Activated CD8-positive, alpha-beta memory T cell treated with anti-CD3 and anti-CD28 coated beads for 1 hour (primary cell): ENCODE data around the gene RYR3.

Experiments
- DNase-seq, 2 donors: peaks; one replicate each; pipeline ENCODE4 v3.0.0-alpha.2; 2020; ENCODE audit warnings: low read depth in 1 of 2; ENCODE audit errors: extremely low read depth in 1 of 2

Gene RYR3

GRCh38 chr15:33378866-33379480, 68.2 kb downstream of the RYR3 start:
- DNase-seq, result no peak

- no peak for DNase-seq
Measured at GRCh38 chr15:33380406-33380805, 69.6 kb downstream of the RYR3 start.

DNA sequence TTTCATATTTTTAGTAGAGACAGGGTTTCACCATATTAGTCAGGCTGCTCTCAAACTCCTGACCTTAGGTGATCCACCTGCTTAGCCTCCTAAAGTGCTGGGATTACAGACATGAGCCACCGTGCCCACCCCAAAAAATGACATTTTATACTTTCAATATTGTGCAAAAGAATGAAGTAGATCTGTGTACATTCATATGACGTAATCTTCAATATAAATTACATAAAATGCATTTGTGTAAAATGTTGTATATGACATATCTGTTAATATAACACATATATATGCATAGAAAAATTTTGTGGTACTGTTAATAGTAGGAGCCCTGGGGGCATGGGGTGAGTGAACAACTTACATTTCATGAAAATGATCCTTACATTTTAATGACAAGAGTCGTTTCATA, 71.7 kb downstream of the RYR3 start:
- DNase-seq, result no peak

GRCh38 chr15:33384307-33384706, 73.5 kb downstream of the RYR3 start:
- DNase-seq, result no peak

DNA sequence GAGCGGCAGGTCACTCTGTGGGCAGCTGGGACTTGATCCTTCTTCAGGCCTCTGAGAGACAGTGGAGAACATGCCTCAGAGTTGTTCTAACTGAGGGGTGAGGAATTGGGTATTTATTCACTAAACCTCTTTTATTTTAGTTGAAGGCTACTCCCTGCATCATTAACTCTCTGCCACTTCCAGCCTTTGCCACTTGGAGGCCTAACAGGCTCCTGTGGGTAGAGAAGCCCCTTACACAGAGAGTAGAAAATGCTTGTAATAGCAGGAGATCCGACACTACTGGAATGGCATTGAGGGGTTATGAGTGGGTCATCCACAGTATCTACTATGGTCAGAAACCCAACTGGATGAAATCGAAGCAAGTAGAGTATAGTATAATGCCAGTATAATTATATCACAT, 81.7 kb downstream of the RYR3 start:
- no peak for DNase-seq

GRCh38 chr15:33393546-33393945, 82.8 kb downstream of the RYR3 start:
- no peak for DNase-seq

GRCh38 chr15:33395321-33395720, 84.6 kb downstream of the RYR3 start:
- no peak for DNase-seq

- DNase-seq, result no peak
Measured at GRCh38 chr15:33395846-33396245, 85.1 kb downstream of the RYR3 start.

DNA sequence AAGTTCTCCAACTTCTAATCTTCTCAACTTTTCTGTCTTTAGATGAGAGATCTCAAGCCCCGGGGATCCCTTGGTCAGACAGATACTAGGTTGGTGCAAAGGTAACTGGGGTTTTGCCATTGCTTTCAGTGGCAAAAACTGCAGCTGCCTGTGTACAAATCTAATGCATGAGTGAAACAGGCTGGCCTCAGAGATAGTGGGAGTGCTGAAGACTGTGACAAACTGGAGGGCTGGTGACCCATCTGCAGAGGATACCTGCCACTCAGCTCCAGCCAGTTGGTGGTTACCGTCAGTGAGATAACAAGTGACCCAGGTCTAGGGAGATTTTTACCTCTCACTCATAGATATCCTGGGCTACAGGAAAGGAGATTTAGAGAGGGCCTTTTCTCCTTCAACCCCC, 85.7 kb downstream of the RYR3 start:
- no peak for DNase-seq

GRCh38 chr15:33398555-33398954, 87.8 kb downstream of the RYR3 start:
- DNase-seq, result no peak

DNA sequence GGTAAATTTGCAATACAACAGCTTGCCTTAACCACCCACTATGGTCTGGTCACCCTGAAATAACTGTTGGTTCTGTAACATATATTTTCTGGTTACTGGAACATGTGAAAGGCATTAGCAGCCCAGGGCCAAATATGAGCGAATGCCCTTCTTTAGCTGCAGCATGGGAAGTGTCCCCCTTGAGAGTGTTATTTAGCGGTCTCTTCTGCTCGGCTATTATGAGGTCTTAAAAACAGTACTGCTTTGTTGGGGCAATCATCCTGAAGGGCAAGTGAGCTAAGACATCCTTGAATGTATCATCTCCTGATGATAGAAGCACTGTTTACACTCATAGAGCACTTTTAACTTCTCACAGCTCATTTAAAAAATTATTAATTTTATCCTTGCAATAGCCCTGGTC, 90.2 kb downstream of the RYR3 start:
- no peak for DNase-seq

DNA sequence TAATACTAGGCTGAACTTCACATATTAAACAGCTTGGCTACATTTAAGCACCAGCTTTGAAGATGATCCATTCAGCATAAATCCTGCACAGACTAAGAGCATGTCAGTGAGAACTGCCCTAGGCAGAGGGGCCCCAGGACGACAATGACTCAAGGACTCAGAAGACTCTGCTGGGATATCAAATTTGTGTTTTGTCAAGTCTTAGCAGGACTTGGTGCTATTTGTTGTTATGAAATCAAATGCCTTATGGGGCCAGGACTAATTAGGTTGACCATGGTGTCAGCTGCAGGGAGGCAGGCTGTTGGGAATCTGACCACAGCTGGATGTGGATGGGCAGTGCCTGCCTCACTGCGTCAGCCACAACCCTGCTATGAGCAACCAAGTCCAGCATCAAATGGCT, 91.8 kb downstream of the RYR3 start:
- DNase-seq, result no peak

GRCh38 chr15:33405096-33405495, 94.3 kb downstream of the RYR3 start:
- no peak for DNase-seq

DNA sequence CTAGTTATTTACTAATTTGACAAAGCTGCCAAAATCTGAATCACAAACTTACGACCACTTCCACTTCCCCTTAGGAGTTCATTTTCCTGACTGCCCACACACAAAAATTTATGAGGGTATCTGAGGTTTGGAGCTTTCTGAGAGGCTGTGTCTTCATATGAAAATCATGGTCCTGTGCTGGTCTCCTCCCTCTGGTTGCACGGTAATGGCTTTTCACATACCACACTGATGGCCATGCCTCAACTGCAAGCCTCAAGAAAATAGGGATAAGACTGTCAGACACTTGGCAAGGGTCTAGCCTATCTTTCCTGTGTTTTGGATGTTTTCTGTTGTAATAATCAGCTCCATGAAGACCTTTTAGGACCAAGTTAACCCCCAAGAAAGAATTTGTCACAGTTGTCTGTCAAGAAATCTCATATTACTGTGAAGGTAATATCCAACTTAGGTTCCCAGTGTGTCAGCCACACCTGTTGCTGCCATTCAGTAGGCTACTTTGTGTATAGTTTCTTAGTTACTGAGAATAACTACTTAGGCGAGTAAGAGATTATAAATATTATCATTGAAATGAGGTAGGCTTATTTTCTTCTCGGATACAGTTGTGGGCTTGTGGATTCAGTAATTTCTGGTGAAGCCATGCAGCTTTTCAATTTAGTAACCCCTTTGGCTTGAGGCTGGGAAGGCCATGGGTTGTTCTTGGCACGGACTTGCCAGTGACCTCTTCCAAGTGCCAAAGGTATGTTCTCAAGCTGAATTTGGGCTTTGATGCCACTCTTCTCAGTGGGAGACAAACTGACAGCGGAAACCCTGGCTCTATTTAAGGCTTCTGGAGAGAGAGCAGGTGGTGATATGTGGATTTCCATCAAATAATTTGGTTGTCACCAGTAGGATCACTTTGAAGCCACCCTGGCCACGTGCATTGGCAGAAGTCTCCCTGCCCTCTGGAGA, 101.1 kb downstream of the RYR3 start:
- DNase-seq, result no peak

DNA sequence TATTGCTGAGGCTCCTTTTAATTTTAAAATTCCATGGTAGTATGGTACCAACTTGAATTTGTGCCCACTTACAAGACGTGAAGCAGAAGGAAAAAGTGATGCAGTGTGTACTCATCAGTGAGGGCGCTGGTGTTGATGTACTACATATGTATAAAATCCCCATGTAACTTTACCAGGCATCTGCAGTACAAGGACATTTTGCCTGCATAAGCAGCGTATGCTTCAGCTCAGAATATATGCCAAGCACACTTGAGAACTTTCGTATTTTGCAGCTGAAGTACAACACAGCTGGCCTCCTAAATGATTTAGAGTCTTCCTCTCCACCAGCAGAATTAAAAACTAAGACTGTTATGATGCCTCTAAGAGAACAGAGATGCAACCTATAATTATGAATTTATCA, 108.9 kb downstream of the RYR3 start:
- DNase-seq, result no peak

- DNase-seq, result no peak
Measured at GRCh38 chr15:33424025-33424424, 113.3 kb downstream of the RYR3 start.

- DNase-seq, result no peak
Measured at GRCh38 chr15:33425142-33425541, 114.4 kb downstream of the RYR3 start.

- DNase-seq, result no peak
Measured at GRCh38 chr15:33430577-33430976, 119.8 kb downstream of the RYR3 start.

DNA sequence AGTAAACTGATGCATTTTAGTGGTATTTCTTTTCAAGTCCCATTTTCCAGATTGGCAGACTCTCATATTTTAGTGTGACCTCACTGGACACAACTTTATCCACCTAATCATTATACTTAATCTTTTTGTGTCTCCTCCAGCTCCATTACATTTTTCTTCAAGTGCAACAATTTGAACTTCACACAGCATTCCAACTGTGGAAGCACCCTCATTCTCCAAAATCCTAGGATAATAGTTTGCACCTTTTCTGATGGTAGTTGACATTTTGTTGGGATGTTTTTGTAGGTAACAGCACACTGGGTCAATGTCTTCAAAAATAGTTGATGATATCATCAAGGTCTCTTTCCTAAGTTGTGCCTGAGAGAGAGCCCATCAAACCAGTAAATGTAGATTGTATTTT, 123.1 kb downstream of the RYR3 start:
- DNase-seq, result no peak

- no peak for DNase-seq
Measured at GRCh38 chr15:33438396-33438795, 127.6 kb downstream of the RYR3 start.

DNA sequence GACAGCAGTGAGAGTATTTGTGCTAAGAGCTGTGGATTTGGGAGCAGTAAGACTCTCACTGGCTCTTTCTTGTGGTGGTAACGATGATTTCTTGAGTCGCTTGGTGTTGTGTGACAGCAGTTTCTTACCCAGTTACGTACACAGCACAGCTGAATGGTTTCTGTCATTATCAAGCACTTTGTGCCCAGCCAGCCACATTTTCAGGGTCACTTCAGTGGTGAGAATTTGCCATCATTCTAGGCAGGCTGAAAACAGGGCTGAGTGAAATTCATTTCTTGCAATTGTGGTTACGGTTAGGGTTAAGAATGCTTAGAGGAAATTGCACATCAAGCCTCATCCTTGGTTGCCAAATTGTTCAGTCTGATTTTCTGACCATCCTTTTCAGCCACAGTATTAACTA, 130.1 kb downstream of the RYR3 start:
- DNase-seq, result no peak

DNA sequence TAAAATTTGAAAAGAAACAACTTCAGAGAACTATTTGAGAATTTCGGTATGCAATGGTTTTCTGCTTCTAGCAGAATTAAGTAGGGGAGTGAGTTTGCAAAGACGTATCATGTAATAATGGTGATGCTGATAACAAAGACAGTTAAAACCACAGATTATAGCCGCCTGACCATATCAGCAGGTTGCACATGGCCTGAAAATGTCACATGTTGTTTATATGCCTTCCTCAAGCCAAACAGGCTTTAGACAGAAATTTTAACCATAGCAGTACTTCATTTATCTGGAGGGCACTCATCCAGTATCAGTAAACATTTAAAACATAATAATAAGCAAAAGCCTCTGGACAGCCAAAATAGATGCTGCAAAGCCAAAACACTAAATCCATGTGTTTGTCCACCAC, 131.7 kb downstream of the RYR3 start:
- no peak for DNase-seq
